ENCODE results near the gene CHI3L2. TPM values are rescaled to one million over a fixed set of nuclear protein-coding genes. Genes with fewer than 3 reads are reported as not detected.

CHI3L2 gene
- total and polyA plus RNA-seq, 9 of the 15 experiments (the other 6 are each of a cell fraction or from before 2014, with no cell fraction given), result 0.07 to 0.27 (median 0.15) TPM; not detected in 6

- Histone ChIP-seq H3K4me2 (ENCODE audit: insufficient read depth, low read length) (no peak overlapping the region), H4K20me1 (replicated peaks; ENCODE audit: control insufficient read depth, insufficient read depth, low read length) (no peaks in the 10 kb centered on the region), H2AFZ (ENCODE audit: low read depth, low read length) (no peak overlapping the region), H3K27me3 (ENCODE audit: control insufficient read depth in 2 of 2, insufficient read depth in 2 of 2, low read length in 2 of 2) (peaks cover 0 to 10% of the 10 kb centered on the region in 2 experiments; a peak in 3 of 5 replicates), H3K9ac (ENCODE audit: insufficient read depth in 1 of 2, low read depth in 2 of 2, low read length in 2 of 2) (no peak overlapping the region), H3K4me1 (replicated peaks in 1 of 2; ENCODE audit: control insufficient read depth in 2 of 2, insufficient read depth in 2 of 2, low read length in 2 of 2) (peaks cover 23 to 29% of the 10 kb centered on the region in 2 experiments), H3K9me1 (ENCODE audit: control insufficient read depth, insufficient read depth, low read length) (no peaks in the 10 kb centered on the region), H3K27ac (ENCODE audit: extremely low read depth, low read depth, low read length) (no peak overlapping the region), H3K9me3 (replicated peaks; ENCODE audit: control insufficient read depth, insufficient read depth, low read depth, low read length) (no peaks in the 10 kb centered on the region), H3K4me3 (no peak overlapping the region), H3K36me3 (ENCODE audit: control insufficient read depth, insufficient read depth, low read length) (no peaks in the 10 kb centered on the region), H3K79me2 (ENCODE audit: control insufficient read depth, insufficient read depth, low read length) (no peaks in the 10 kb centered on the region)
- DNase-seq (ENCODE audit: extremely low read depth in 1 of 4, low spot score in 3 of 4) (no peak), FAIRE-seq (no peak), ATAC-seq (no peak)
- ChIA-PET POLR2A (no interaction called here), CTCF (ENCODE audit: low intra/inter-chr PET ratio) (no interaction called here)
- intact Hi-C loops (cut with micrococcal nuclease), result no loop called here
- in situ Hi-C loops (cut with MboI), result no loop called here
- whole genome bisulfite sequencing (ENCODE audit: insufficient coverage, low coverage, missing lambda C conversion rate), result 69% methylated on average over 39 of the region's 61 CpGs
- BruUV-seq (replicated peaks), result no TSS peak
- TF ChIP-seq ZNF561 (CRISPR knock-in tag; conservative IDR thresholded peaks at IDR 0.05) (no peak), ARID1B (IDR thresholded peaks at IDR 0.05) (no peak), CHD2 (IDR thresholded peaks at IDR 0.05; ENCODE audit: low read depth, low read length) (no peak), ZSCAN32 (CRISPR knock-in tag; IDR thresholded peaks at IDR 0.05) (no peak), CGGBP1 (CRISPR knock-in tag; IDR thresholded peaks at IDR 0.05) (no peak), ZNF589 (CRISPR knock-in tag; IDR thresholded peaks at IDR 0.05; ENCODE audit: low read depth) (no peak), NFIC (IDR thresholded peaks at IDR 0.05) (no peak), CHD7 (IDR thresholded peaks at IDR 0.05; ENCODE audit: low read depth, low read length) (no peak), TBP (optimal IDR thresholded peaks at IDR 0.05; ENCODE audit: low read depth, low read length) (no peak)
These were observed 23.1 kb upstream of the CHI3L2 start for GRCh38 chr1:111204201-111204982.
